Bronchial epithelial cell (primary cell): ENCODE data around the gene KAT6B. TPM values are rescaled to one million over a fixed set of nuclear protein-coding genes. Genes with fewer than 3 reads are reported as not detected.

Experiments
- DNase-seq: peaks from one replicate; pipeline ENCODE4 v3.0.0-alpha.2; 2010; ENCODE audit warnings: low read depth
- FAIRE-seq: peaks from 2 replicates; lab custom pipeline; 2011; peaks lifted over from hg19 to GRCh38; lab: Jason Lieb, UNC
- H3K27me3 ChIP-seq: 2 replicates; pipeline ENCODE4 v1.5.1; 2011; ENCODE audit warnings: low read length; ENCODE audit not compliant: control insufficient read depth, insufficient read depth
- H3K36me3 ChIP-seq: 2 replicates; pipeline ENCODE4 v1.5.1; 2011; ENCODE audit warnings: low read length; ENCODE audit not compliant: control insufficient read depth, insufficient read depth
- H3K4me3 ChIP-seq: 2 replicates; pipeline ENCODE4 v1.5.1; 2011; ENCODE audit warnings: mild to moderate bottlenecking, low read depth, low read length, control low read depth
- CTCF ChIP-seq: IDR thresholded peaks from 2 replicates; pipeline ENCODE4 v1.5.1; 2011; ENCODE audit warnings: mild to moderate bottlenecking, moderate library complexity, low read length, control low read depth, inconsistent platforms; ENCODE audit not compliant: insufficient read depth, severe bottlenecking
- total RNA-seq: library from RNA; depleted of rRNA; stranded (reverse); fragments of >200 nt; gene quantifications from 2 replicates; pipeline ENCODE4 v1.2.1, GENCODE V29; 2014

The KAT6B gene
- total RNA-seq, 1 donor from 2014 or later: 8.7 TPM

- no peak for FAIRE-seq
- Histone ChIP-seq H3K4me3 (no peak overlapping the region), H3K36me3 (no peaks in the 10 kb centered on the region), H3K27me3 (no peaks in the 10 kb centered on the region)
- TF ChIP-seq CTCF: no peak
- DNase-seq: peak; percentile 21
Measured at GRCh38 chr10:74896788-74897527, 70.6 kb downstream of the KAT6B start.

- no peak for TF ChIP-seq CTCF
- Histone ChIP-seq H3K36me3 (no peaks in the 10 kb centered on the region), H3K27me3 (no peaks in the 10 kb centered on the region), H3K4me3 (no peak overlapping the region)
- FAIRE-seq (no peak), DNase-seq (peak; percentile 80)
Measured at GRCh38 chr10:74898201-74898976, 72.0 kb downstream of the KAT6B start.

GRCh38 chr10:74900297-74900696, 73.9 kb downstream of the KAT6B start:
- no peak for TF ChIP-seq CTCF
- no peak for DNase-seq
- FAIRE-seq: no peak
- H3K36me3 ChIP-seq: no peaks in the 10 kb centered on the region
- H3K27me3 ChIP-seq: no peaks in the 10 kb centered on the region
- no peak overlapping the region for H3K4me3 ChIP-seq

GRCh38 chr10:74901301-74901700, 74.9 kb downstream of the KAT6B start:
- no peaks in the 10 kb centered on the region for H3K27me3 ChIP-seq
- FAIRE-seq (no peak), DNase-seq (no peak)
- no peak overlapping the region for H3K4me3 ChIP-seq
- H3K36me3 ChIP-seq: no peaks in the 10 kb centered on the region
- no peak for TF ChIP-seq CTCF

- no peaks in the 10 kb centered on the region for H3K36me3 ChIP-seq
- no peak for TF ChIP-seq CTCF
Measured at GRCh38 chr10:74901867-74902450, 75.6 kb downstream of the KAT6B start.

More at GRCh38 chr10:74901867-74902450, 75.6 kb downstream of the KAT6B start:
- Histone ChIP-seq H3K4me3 (no peak overlapping the region), H3K27me3 (no peaks in the 10 kb centered on the region)
- DNase-seq (no peak), FAIRE-seq (no peak)
